GM12878 (cell line): ENCODE results near the gene MORF4L2. TPM values are rescaled to one million over a fixed set of nuclear protein-coding genes. Genes with fewer than 3 reads are reported as not detected.

ENCODE experiments used
- ATAC-seq: fragments of 200-7000 bp; cut with Tn5 transposase; 3 replicates; pipeline ENCODE4 v1.9.1; 2020; ENCODE audit warnings: mild to moderate bottlenecking, moderate library complexity
- BruUV-seq: library from RNA; stranded (reverse); fragments of 400-500 nt; replicated peaks from 2 replicates; lab custom pipeline; 2021; lab: Mats Ljungman, UMichigan
- CTCF ChIA-PET: fragments of 300-600 bp; sonication (Branson Sonifier 250); formaldehyde crosslinking; extraction: SDS; loops from one replicate; lab custom pipeline; 2021; ENCODE audit warnings: inconsistent platforms; lab: Yijun Ruan, JAX
- POLR2A ChIA-PET: fragments of 350-600 bp; formaldehyde crosslinking; extraction: SDS; loops from one replicate; lab custom pipeline; 2021; ENCODE audit warnings: inconsistent platforms; lab: Charles Lee
- RAD21 ChIA-PET: fragments of 300-600 bp; sonication (Branson Sonifier 250); formaldehyde crosslinking; loops from one replicate; lab custom pipeline; 2023; ENCODE audit warnings: antibody characterized with exemption; ENCODE audit not compliant: unreplicated experiment; lab: Charles Lee
- SMC1A ChIA-PET: fragments of 300-600 bp; sonication (Branson Sonifier 250); formaldehyde crosslinking; loops from one replicate; lab custom pipeline; 2023; ENCODE audit not compliant: unreplicated experiment, uncharacterized antibody; lab: Charles Lee
- DNase-seq: peaks from one replicate; pipeline ENCODE4 v3.0.0-alpha.2; 2011; ENCODE audit warnings: low read depth, low spot score
- FAIRE-seq: peaks from 3 replicates; lab custom pipeline; 2011; peaks lifted over from hg19 to GRCh38; lab: Jason Lieb, UNC
- H2AFZ ChIP-seq: 2 replicates; pipeline ENCODE4 v1.6.0; 2011; ENCODE audit warnings: low read depth, low read length, control low read depth; ENCODE audit not compliant: control insufficient read depth
- H3K27ac ChIP-seq: 2 replicates; pipeline ENCODE4 v1.5.1; 2011; ENCODE audit warnings: control low read depth; ENCODE audit not compliant: control insufficient read depth, insufficient read depth
- H3K27me3 ChIP-seq, 2 experiments: replicated peaks in 1 of 2; 2 replicates each; pipeline versions ENCODE4 v1.6.0 to v1.6.1; 2011; ENCODE audit warnings: low read length in 1 of 2; ENCODE audit not compliant: control insufficient read depth in 2 of 2, insufficient read depth in 2 of 2
- H3K36me3 ChIP-seq, 2 experiments: 2 replicates each; pipeline ENCODE4 v1.5.1; 2011; ENCODE audit warnings: low read length in 1 of 2; ENCODE audit not compliant: control insufficient read depth in 2 of 2, insufficient read depth in 2 of 2
- H3K4me1 ChIP-seq: 2 replicates; pipeline ENCODE4 v1.6.1; 2011; ENCODE audit warnings: mild to moderate bottlenecking, low read length, moderate library complexity, mixed read lengths; ENCODE audit not compliant: control insufficient read depth, insufficient read depth
- H3K4me2 ChIP-seq: 2 replicates; pipeline ENCODE4 v1.6.0; 2011; ENCODE audit warnings: control low read depth; ENCODE audit not compliant: control insufficient read depth, insufficient read depth
- H3K4me3 ChIP-seq: fragments of 200-600 bp; sonication (generic); 2 replicates; pipeline ENCODE4 v1.5.1; 2016
- H3K79me2 ChIP-seq: 2 replicates; pipeline ENCODE4 v1.6.0; 2011; ENCODE audit warnings: low read length; ENCODE audit not compliant: control insufficient read depth, insufficient read depth
- H3K9ac ChIP-seq: 2 replicates; pipeline ENCODE4 v1.8.0; 2011; ENCODE audit warnings: low read length, control low read depth, mixed read lengths; ENCODE audit not compliant: control insufficient read depth, insufficient read depth
- H3K9me3 ChIP-seq: replicated peaks from 3 replicates; pipeline ENCODE4 v1.5.1; 2011; ENCODE audit warnings: mild to moderate bottlenecking, low read length; ENCODE audit not compliant: control insufficient read depth, insufficient read depth
- H4K20me1 ChIP-seq: 2 replicates; pipeline ENCODE4 v1.6.0; 2011; ENCODE audit not compliant: control insufficient read depth, insufficient read depth
- ASH2L ChIP-seq: fragments of 300-600, 200-600 bp; sonication (generic); IDR thresholded peaks from 2 replicates; pipeline ENCODE4 v1.6.1; 2017; ENCODE audit warnings: low read depth, mild to moderate bottlenecking, borderline replicate concordance
- CBX5 ChIP-seq: sonication (generic); IDR thresholded peaks from 2 replicates; pipeline ENCODE4 v1.6.1; 2016; ENCODE audit warnings: low read depth, moderate library complexity, mild to moderate bottlenecking, inconsistent platforms
- CTCF ChIP-seq, 3 experiments: IDR thresholded peaks in 2 of 3; conservative IDR thresholded peaks in 1 of 3; 2 replicates each; pipeline ENCODE4 v1.5.1; 2011; ENCODE audit warnings: low read depth in 3 of 3, low read length in 3 of 3, mild to moderate bottlenecking in 3 of 3, control low read depth in 2 of 3, moderate library complexity in 2 of 3, inconsistent platforms in 1 of 3, mixed read lengths in 1 of 3; ENCODE audit not compliant: control insufficient read depth in 2 of 3, insufficient read depth in 1 of 3; ENCODE audit errors: extremely low read depth in 1 of 3
- EED ChIP-seq: sonication (generic); IDR thresholded peaks from 2 replicates; pipeline ENCODE4 v1.6.1; 2016; ENCODE audit warnings: antibody characterized with exemption, low read depth
- FOS ChIP-seq: IDR thresholded peaks from 3 replicates; pipeline ENCODE4 v1.6.1; 2011; ENCODE audit warnings: borderline replicate concordance; ENCODE audit not compliant: insufficient read length; ENCODE audit errors: extremely low read depth
- GABPA ChIP-seq: IDR thresholded peaks from 2 replicates; pipeline ENCODE4 v1.6.1; 2014; ENCODE audit warnings: antibody characterized with exemption, low read depth, mild to moderate bottlenecking, inconsistent platforms
- MEF2A ChIP-seq: IDR thresholded peaks from 2 replicates; pipeline ENCODE4 v1.6.1; 2011; ENCODE audit warnings: low read depth, mild to moderate bottlenecking, low read length, moderate library complexity; ENCODE audit not compliant: insufficient read depth
- MEF2B ChIP-seq: fragments of 450-650 bp; IDR thresholded peaks from 2 replicates; pipeline ENCODE4 v1.6.1; 2018; ENCODE audit warnings: mild to moderate bottlenecking, moderate library complexity; ENCODE audit not compliant: partially characterized antibody, poor library complexity, severe bottlenecking
- MYB ChIP-seq: fragments of 150-350 bp; IDR thresholded peaks from 2 replicates; pipeline ENCODE4 v1.6.1; 2014; ENCODE audit warnings: mild to moderate bottlenecking, low read depth, low read length, borderline replicate concordance
- NRF1 ChIP-seq: conservative IDR thresholded peaks from 2 replicates; pipeline ENCODE4 v1.6.1; 2011; ENCODE audit warnings: mild to moderate bottlenecking, low read depth, low read length, improper control_type of control experiment
- RBBP5 ChIP-seq: fragments of 200-600 bp; sonication (generic); conservative IDR thresholded peaks from 2 replicates; pipeline ENCODE4 v1.6.1; 2016
- STAT1 ChIP-seq: fragments of 450-650 bp; conservative IDR thresholded peaks from 2 replicates; pipeline ENCODE4 v1.6.1; 2014; ENCODE audit warnings: antibody characterized with exemption, mild to moderate bottlenecking
- SUZ12 ChIP-seq: fragments of 200-600 bp; sonication (generic); IDR thresholded peaks from one replicate; pipeline ENCODE4 v1.6.1; 2018; ENCODE audit warnings: antibody characterized with exemption, mild to moderate bottlenecking; ENCODE audit not compliant: unreplicated experiment
- TAF1 ChIP-seq: IDR thresholded peaks from 2 replicates; pipeline ENCODE4 v1.6.1; 2011; ENCODE audit warnings: mild to moderate bottlenecking, low read depth, low read length, borderline replicate concordance
- ZNF274 ChIP-seq: IDR thresholded peaks from one replicate; pipeline ENCODE4 v1.8.0; 2011; ENCODE audit not compliant: insufficient read length, insufficient read depth
- WGBS: methylation state at CpG from one replicate; pipeline ENCODE4 v1.1.6; 2016; ENCODE audit warnings: low lambda C conversion rate; ENCODE audit not compliant: insufficient replicate concordance, insufficient coverage; ENCODE audit errors: missing lambda C conversion rate; 5-methylcytosine and 5-hydroxymethylcytosine counted together
- in situ Hi-C: fragments of 300-500 bp; cut with MboI; formaldehyde crosslinking; loops from 9 replicates; pipeline ENCODE4 v1.14.3; 2018; ENCODE audit warnings: mixed read lengths
- intact Hi-C: fragments of 100-400 bp; cut with micrococcal nuclease; formaldehyde crosslinking; loops from one replicate; pipeline ENCODE4 v1.14.2; 2022; ENCODE audit not compliant: unreplicated experiment
- polyA plus RNA-seq, 11 experiments: library from polyadenylated mRNA; depleted of rRNA in 4 of 11; unstranded in 6 of 11; stranded (reverse) in 5 of 11; fragments of >200 nt; fragmentation: Nextera tagmentation in 4 of 11; fragmentation: Illumina TruSeq in 1 of 11; extraction: Ambion mirVana in 4 of 11; extraction: Trizol in 1 of 11; gene quantifications; 1 replicate in 1 of 11; 2 replicates in 10 of 11; pipeline versions ENCODE4 v1.2.1 to v1.2.3, GENCODE V29; 2011 to 2016; ENCODE audit warnings: inconsistent platforms in 2 of 11, missing spikeins in 2 of 11, low read depth in 1 of 11
- total RNA-seq, 4 experiments: library from RNA; depleted of rRNA in 3 of 4; stranded (reverse); fragments of >200 nt in 3 of 4; fragmentation: Illumina TruSeq in 1 of 4; extraction: Trizol in 1 of 4; gene quantifications; 2 replicates each; pipeline versions ENCODE4 v1.2.1 to v1.2.3, GENCODE V29; 2013 to 2021
- TF ChIP-seq, protein P1 (sequence below): fragments of 450-650 bp; IDR thresholded peaks from 2 replicates; pipeline ENCODE4 v1.6.1; 2017; ENCODE audit warnings: borderline replicate concordance
- TF ChIP-seq, protein P2 (sequence below): fragments of 450-650 bp; IDR thresholded peaks from 2 replicates; pipeline ENCODE4 v1.6.1; 2017; ENCODE audit warnings: antibody characterized with exemption, mild to moderate bottlenecking, moderate library complexity

MORF4L2 gene
- total and polyA plus RNA-seq, 10 of the 15 experiments (the other 5 are each of a cell fraction or from before 2014, with no cell fraction given), result 118 to 311 (median 199) TPM

- TF ChIP-seq CTCF (IDR thresholded peaks at IDR 0.05 in 2 of 3, conservative IDR thresholded peaks at IDR 0.05 in 1 of 3; ENCODE audit: control insufficient read depth in 2 of 3, extremely low read depth in 1 of 3, insufficient read depth in 1 of 3, low read depth in 3 of 3, low read length in 3 of 3), result no peak
Observed at GRCh38 chrX:103704863-103705262, 18.4 kb upstream of the MORF4L2 start (continued).

- Histone ChIP-seq H3K27me3 (no peaks in the 10 kb centered on the region; a peak in 1 of 4 replicates), H3K9me3 (no peaks in the 10 kb centered on the region), H3K4me1 (no peaks in the 10 kb centered on the region), H3K27ac (no peak overlapping the region), H3K4me3 (no peak overlapping the region), H3K4me2 (no peak overlapping the region), H2AFZ (no peak overlapping the region), H3K36me3 (no peaks in the 10 kb centered on the region), H3K9ac (no peak overlapping the region), H4K20me1 (no peaks in the 10 kb centered on the region), H3K79me2 (no peaks in the 10 kb centered on the region)
- no peak for FAIRE-seq
- POLR2A ChIA-PET, result no interaction called here
- in situ Hi-C loops, result no loop called here
- WGBS, result 58% methylated on average over 3 of the region's 5 CpGs
- intact Hi-C loops, result no loop called here
- CTCF ChIA-PET, result no interaction called here
- no peak for ATAC-seq
- SMC1A ChIA-PET, result no interaction called here
- RAD21 ChIA-PET, result no interaction called here
- no peak for DNase-seq
- no TSS peak for BruUV-seq
- TF ChIP-seq FOS (no peak), SUZ12 (no peak), ASH2L (no peak), NRF1 (no peak), CBX5 (no peak), STAT1 (no peak), GABPA (no peak), ZNF274 (no peak), EED (no peak), MYB (no peak), MEF2A (no peak), TAF1 (no peak), MEF2B (no peak), RBBP5 (no peak)
- TF ChIP-seq, protein P1, sequence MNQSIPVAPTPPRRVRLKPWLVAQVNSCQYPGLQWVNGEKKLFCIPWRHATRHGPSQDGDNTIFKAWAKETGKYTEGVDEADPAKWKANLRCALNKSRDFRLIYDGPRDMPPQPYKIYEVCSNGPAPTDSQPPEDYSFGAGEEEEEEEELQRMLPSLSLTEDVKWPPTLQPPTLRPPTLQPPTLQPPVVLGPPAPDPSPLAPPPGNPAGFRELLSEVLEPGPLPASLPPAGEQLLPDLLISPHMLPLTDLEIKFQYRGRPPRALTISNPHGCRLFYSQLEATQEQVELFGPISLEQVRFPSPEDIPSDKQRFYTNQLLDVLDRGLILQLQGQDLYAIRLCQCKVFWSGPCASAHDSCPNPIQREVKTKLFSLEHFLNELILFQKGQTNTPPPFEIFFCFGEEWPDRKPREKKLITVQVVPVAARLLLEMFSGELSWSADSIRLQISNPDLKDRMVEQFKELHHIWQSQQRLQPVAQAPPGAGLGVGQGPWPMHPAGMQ, result no peak
- TF ChIP-seq, protein P2, sequence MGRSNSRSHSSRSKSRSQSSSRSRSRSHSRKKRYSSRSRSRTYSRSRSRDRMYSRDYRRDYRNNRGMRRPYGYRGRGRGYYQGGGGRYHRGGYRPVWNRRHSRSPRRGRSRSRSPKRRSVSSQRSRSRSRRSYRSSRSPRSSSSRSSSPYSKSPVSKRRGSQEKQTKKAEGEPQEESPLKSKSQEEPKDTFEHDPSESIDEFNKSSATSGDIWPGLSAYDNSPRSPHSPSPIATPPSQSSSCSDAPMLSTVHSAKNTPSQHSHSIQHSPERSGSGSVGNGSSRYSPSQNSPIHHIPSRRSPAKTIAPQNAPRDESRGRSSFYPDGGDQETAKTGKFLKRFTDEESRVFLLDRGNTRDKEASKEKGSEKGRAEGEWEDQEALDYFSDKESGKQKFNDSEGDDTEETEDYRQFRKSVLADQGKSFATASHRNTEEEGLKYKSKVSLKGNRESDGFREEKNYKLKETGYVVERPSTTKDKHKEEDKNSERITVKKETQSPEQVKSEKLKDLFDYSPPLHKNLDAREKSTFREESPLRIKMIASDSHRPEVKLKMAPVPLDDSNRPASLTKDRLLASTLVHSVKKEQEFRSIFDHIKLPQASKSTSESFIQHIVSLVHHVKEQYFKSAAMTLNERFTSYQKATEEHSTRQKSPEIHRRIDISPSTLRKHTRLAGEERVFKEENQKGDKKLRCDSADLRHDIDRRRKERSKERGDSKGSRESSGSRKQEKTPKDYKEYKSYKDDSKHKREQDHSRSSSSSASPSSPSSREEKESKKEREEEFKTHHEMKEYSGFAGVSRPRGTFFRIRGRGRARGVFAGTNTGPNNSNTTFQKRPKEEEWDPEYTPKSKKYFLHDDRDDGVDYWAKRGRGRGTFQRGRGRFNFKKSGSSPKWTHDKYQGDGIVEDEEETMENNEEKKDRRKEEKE, result no peak
Observed at GRCh38 chrX:103699243-103699642, 12.7 kb upstream of the MORF4L2 start.
